22Rv1 (cell line): ENCODE data around the gene WBP2.

ENCODE experiments used
- ZFX ChIP-seq: fragments of 450-650 bp; IDR thresholded peaks from 2 replicates; pipeline ENCODE4 v1.6.1; 2017; ENCODE audit warnings: antibody characterized with exemption, borderline replicate concordance
- TF ChIP-seq, protein P1 (sequence below): fragments of 450-650 bp; IDR thresholded peaks from 2 replicates; pipeline ENCODE4 v1.5.1; 2017; ENCODE audit warnings: mild to moderate bottlenecking

DNA sequence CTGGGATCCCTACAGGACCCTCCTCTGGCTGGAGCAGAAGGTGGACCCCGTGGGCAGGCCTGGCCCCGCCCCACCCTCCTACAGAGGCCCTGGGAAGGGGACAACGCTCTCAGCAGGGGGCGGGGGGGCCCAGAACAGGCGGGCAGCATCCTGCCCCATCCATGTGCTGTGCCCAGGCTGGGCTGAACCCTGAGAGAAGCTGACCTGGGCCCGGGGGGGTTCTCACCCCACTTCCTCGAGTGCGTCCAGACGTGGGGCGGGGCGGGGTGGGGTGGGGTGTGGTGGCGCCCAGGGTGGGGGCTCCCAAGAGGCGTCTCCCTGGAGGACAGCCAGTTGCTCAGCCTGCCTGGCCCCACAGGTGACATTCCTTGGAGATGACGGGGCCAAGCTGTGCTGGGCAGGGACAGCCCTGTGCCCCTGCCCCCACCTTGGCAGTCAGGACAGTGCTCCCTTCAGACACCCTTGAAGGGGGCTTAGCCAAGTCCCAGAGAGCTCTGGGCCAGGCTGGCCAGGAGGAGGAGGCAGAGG is 10.5 kb downstream of the WBP2 start:
- TF ChIP-seq, protein P1, sequence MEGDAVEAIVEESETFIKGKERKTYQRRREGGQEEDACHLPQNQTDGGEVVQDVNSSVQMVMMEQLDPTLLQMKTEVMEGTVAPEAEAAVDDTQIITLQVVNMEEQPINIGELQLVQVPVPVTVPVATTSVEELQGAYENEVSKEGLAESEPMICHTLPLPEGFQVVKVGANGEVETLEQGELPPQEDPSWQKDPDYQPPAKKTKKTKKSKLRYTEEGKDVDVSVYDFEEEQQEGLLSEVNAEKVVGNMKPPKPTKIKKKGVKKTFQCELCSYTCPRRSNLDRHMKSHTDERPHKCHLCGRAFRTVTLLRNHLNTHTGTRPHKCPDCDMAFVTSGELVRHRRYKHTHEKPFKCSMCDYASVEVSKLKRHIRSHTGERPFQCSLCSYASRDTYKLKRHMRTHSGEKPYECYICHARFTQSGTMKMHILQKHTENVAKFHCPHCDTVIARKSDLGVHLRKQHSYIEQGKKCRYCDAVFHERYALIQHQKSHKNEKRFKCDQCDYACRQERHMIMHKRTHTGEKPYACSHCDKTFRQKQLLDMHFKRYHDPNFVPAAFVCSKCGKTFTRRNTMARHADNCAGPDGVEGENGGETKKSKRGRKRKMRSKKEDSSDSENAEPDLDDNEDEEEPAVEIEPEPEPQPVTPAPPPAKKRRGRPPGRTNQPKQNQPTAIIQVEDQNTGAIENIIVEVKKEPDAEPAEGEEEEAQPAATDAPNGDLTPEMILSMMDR = no peak
- TF ChIP-seq ZFX = no peak
